ENCODE data around the gene NAP1L3. TPM values are rescaled to one million over a fixed set of nuclear protein-coding genes. Genes with fewer than 3 reads are reported as not detected.

The NAP1L3 gene
- total RNA-seq, 1 donor from 2014 or later: 11.3 TPM

DNA sequence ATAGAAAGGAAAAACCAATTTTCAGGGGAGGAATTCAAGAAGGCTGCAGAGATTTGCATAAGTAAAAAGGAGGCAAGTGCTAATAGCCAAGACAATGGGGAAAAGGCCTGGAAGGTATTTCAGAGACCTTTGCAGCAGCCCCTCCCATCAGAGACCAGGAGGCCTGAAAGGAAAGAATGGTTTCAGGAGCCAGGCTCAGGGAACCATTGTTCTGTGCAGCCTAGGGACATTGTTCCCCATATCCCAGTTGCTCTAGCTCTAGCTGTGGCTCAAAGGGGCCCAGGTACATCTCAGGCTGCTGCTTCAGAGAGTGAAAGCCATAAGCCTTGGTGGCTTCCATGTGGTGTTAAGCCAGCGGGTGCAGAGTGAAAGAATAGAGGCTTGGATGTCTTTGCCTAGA lies 24.0 kb downstream of the NAP1L3 start:
- no peak overlapping the region for H3K27ac Mint-ChIP-seq (ENCODE audit: unreplicated experiment)
- FAIRE-seq: no peak

DNA sequence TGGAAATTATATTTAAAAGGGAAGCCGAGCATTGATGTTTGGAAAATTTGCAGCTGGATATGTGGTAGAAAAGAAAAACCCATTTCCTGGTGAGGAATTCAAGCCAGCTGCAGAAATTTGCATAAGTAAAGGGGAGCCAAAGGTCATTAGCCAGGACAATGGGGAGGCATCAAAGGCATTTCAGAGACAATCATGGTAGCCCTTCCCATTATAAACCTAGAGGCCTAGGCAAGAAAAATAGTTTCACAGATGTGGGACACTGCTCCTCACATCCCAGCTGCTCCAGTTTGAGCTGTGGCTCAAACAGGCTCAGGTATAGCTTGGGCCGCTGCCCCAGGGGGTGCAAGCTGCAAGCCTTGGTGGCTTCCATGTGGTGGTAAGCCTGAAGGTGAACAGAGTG lies 35.8 kb downstream of the NAP1L3 start:
- Histone ChIP-seq H4K20me1 (ENCODE audit: insufficient read depth, low read length) (no peaks in the 10 kb centered on the region), H3K4me1 (ENCODE audit: insufficient read depth, low read length) (no peaks in the 10 kb centered on the region), H3K9ac (ENCODE audit: low read length) (no peak overlapping the region), H2AFZ (ENCODE audit: low read depth, low read length) (no peak overlapping the region), H3K27ac (ENCODE audit: low read depth, low read length) (no peak overlapping the region), H3K4me3 (ENCODE audit: insufficient read depth, low read depth, low read length) (no peak overlapping the region), H3K79me2 (ENCODE audit: insufficient read depth, low read length) (no peaks in the 10 kb centered on the region), H3K4me2 (ENCODE audit: low read length) (no peak overlapping the region), H3K36me3 (ENCODE audit: insufficient read depth, low read length) (no peaks in the 10 kb centered on the region), H3K27me3 (ENCODE audit: insufficient read depth, low read length) (no peaks in the 10 kb centered on the region), H3K9me3 (ENCODE audit: insufficient read depth, low read depth, low read length) (no peaks in the 10 kb centered on the region)
- H3K27me3 Mint-ChIP-seq (ENCODE audit: low read depth, unreplicated experiment): no peaks in the 10 kb centered on the region
- no peak overlapping the region for H3K27ac Mint-ChIP-seq (ENCODE audit: unreplicated experiment)
- FAIRE-seq (no peak), DNase-seq (ENCODE audit: low read depth) (no peak)
- no peak overlapping the region for H3K4me3 Mint-ChIP-seq (ENCODE audit: unreplicated experiment)
- H3K36me3 Mint-ChIP-seq (ENCODE audit: low read depth, unreplicated experiment): no peaks in the 10 kb centered on the region
- TF ChIP-seq EZH2 (IDR thresholded peaks at IDR 0.05; ENCODE audit: insufficient read depth, low read length): no peak
- TF ChIP-seq CTCF (IDR thresholded peaks at IDR 0.05; ENCODE audit: insufficient read depth, low read depth, low read length): no peak
- H3K9me3 Mint-ChIP-seq (ENCODE audit: unreplicated experiment): no peaks in the 10 kb centered on the region
- H3K4me1 Mint-ChIP-seq (ENCODE audit: low read depth, unreplicated experiment): no peaks in the 10 kb centered on the region

More for the DNA sequence above, 24.0 kb downstream of the NAP1L3 start:
- Histone ChIP-seq H4K20me1 (ENCODE audit: insufficient read depth, low read length) (no peaks in the 10 kb centered on the region), H3K4me1 (ENCODE audit: insufficient read depth, low read length) (no peaks in the 10 kb centered on the region), H2AFZ (ENCODE audit: low read depth, low read length) (no peak overlapping the region), H3K9ac (ENCODE audit: low read length) (no peak overlapping the region), H3K79me2 (ENCODE audit: insufficient read depth, low read length) (no peaks in the 10 kb centered on the region), H3K4me2 (ENCODE audit: low read length) (no peak overlapping the region), H3K27ac (ENCODE audit: low read depth, low read length) (no peak overlapping the region), H3K36me3 (ENCODE audit: insufficient read depth, low read length) (no peaks in the 10 kb centered on the region), H3K27me3 (ENCODE audit: insufficient read depth, low read length) (no peaks in the 10 kb centered on the region), H3K4me3 (ENCODE audit: insufficient read depth, low read depth, low read length) (no peak overlapping the region), H3K9me3 (ENCODE audit: insufficient read depth, low read depth, low read length) (no peaks in the 10 kb centered on the region)
- Mint-ChIP-seq H3K36me3 (ENCODE audit: low read depth, unreplicated experiment) (no peaks in the 10 kb centered on the region), H3K27me3 (ENCODE audit: low read depth, unreplicated experiment) (no peaks in the 10 kb centered on the region), H3K4me1 (ENCODE audit: low read depth, unreplicated experiment) (no peaks in the 10 kb centered on the region), H3K9me3 (ENCODE audit: unreplicated experiment) (no peaks in the 10 kb centered on the region), H3K4me3 (ENCODE audit: unreplicated experiment) (no peak overlapping the region)
- TF ChIP-seq CTCF (IDR thresholded peaks at IDR 0.05; ENCODE audit: insufficient read depth, low read depth, low read length) (no peak), EZH2 (IDR thresholded peaks at IDR 0.05; ENCODE audit: insufficient read depth, low read length) (no peak)
- DNase-seq (ENCODE audit: low read depth): no peak

Other genes starting within 250 kb of the NAP1L3 start
- gene FAM133A, start 628 bp upstream of the NAP1L3 start, total RNA-seq: 0.18 and 0.36 TPM in 2 replicates

Data from astrocyte (in vitro differentiated cells and primary cell).